ENCODE measurements around the gene MAP2.

The MAP2 gene

GRCh38 chr2:209525331-209525730 is 101.5 kb downstream of the MAP2 start:
- in situ Hi-C loops (cut with MboI; ENCODE audit: low sequenced_read_pairs): no loop called here

- in situ Hi-C loops (cut with MboI; ENCODE audit: low sequenced_read_pairs): no loop called here
Measured at GRCh38 chr2:209525834-209526281, 102.0 kb downstream of the MAP2 start.

- in situ Hi-C loops (cut with MboI; ENCODE audit: low sequenced_read_pairs): no loop called here
Measured at GRCh38 chr2:209526561-209526960, 102.7 kb downstream of the MAP2 start.

GRCh38 chr2:209529579-209529978 is 105.7 kb downstream of the MAP2 start:
- in situ Hi-C loops (cut with MboI; ENCODE audit: low sequenced_read_pairs): no loop called here

GRCh38 chr2:209532321-209532720 is 108.5 kb downstream of the MAP2 start:
- in situ Hi-C loops (cut with MboI; ENCODE audit: low sequenced_read_pairs): no loop called here

GRCh38 chr2:209533391-209533790 is 109.5 kb downstream of the MAP2 start:
- in situ Hi-C loops (cut with MboI; ENCODE audit: low sequenced_read_pairs): no loop called here

GRCh38 chr2:209534228-209534627 is 110.4 kb downstream of the MAP2 start:
- in situ Hi-C loops (cut with MboI; ENCODE audit: low sequenced_read_pairs): no loop called here

- in situ Hi-C loops (cut with MboI; ENCODE audit: low sequenced_read_pairs): no loop called here
Measured at GRCh38 chr2:209536363-209536762, 112.5 kb downstream of the MAP2 start.

GRCh38 chr2:209547726-209548125 is 123.9 kb downstream of the MAP2 start:
- in situ Hi-C loops (cut with MboI; ENCODE audit: low sequenced_read_pairs): no loop called here

- in situ Hi-C loops (cut with MboI; ENCODE audit: low sequenced_read_pairs): no loop called here
Measured at GRCh38 chr2:209549589-209549988, 125.7 kb downstream of the MAP2 start.

GRCh38 chr2:209553913-209554312 is 130.1 kb downstream of the MAP2 start:
- in situ Hi-C loops (cut with MboI; ENCODE audit: low sequenced_read_pairs): no loop called here

- in situ Hi-C loops (cut with MboI; ENCODE audit: low sequenced_read_pairs): no loop called here
Measured at GRCh38 chr2:209556354-209556961, 132.6 kb downstream of the MAP2 start.

GRCh38 chr2:209560911-209561310 is 137.1 kb downstream of the MAP2 start:
- in situ Hi-C loops (cut with MboI; ENCODE audit: low sequenced_read_pairs): no loop called here

- in situ Hi-C loops (cut with MboI; ENCODE audit: low sequenced_read_pairs): no loop called here
Measured at GRCh38 chr2:209563453-209563852, 139.6 kb downstream of the MAP2 start.

- in situ Hi-C loops (cut with MboI; ENCODE audit: low sequenced_read_pairs): no loop called here
Measured at GRCh38 chr2:209564816-209565215, 141.0 kb downstream of the MAP2 start.

GRCh38 chr2:209565896-209566582 is 142.2 kb downstream of the MAP2 start:
- in situ Hi-C loops (cut with MboI; ENCODE audit: low sequenced_read_pairs): no loop called here

GRCh38 chr2:209570194-209570593 is 146.3 kb downstream of the MAP2 start:
- in situ Hi-C loops (cut with MboI; ENCODE audit: low sequenced_read_pairs): no loop called here

GRCh38 chr2:209574515-209574914 is 150.7 kb downstream of the MAP2 start:
- in situ Hi-C loops (cut with MboI; ENCODE audit: low sequenced_read_pairs): no loop called here

GRCh38 chr2:209577376-209578357 is 153.8 kb downstream of the MAP2 start:
- in situ Hi-C loops (cut with MboI; ENCODE audit: low sequenced_read_pairs): no loop called here

GRCh38 chr2:209578394-209579001 is 154.7 kb downstream of the MAP2 start:
- in situ Hi-C loops (cut with MboI; ENCODE audit: low sequenced_read_pairs): no loop called here

- in situ Hi-C loops (cut with MboI; ENCODE audit: low sequenced_read_pairs): no loop called here
Measured at GRCh38 chr2:209579230-209579749, 155.4 kb downstream of the MAP2 start.

Data from hTERT RPE-1 (cell line).